ENCODE measurements around the gene SYK.
"Not testable (repeated sequence)": the region's sequence is repeated elsewhere in the genome, so short reads cannot be mapped to it uniquely, and the experiment has no call there.

Gene SYK

DNA sequence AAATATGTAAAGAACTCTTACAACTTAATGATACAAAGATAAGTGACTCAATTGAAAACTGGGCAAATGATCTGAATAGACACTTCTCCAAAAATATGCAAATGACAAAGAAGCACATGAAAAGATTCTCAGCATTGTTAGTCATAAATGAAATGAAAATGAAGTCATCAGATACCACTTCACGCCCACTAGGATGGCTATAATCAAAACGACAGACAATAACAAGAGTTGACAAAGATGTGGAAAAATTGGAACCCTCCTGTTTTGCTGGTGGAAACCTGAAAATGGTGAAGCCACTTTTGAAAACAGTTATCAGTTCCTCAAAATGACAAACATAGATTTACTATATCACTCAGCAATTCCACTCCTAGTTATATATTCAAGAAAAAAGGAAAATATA is 7.9 kb upstream of the SYK start:
- in situ Hi-C loops (cut with HindIII; ENCODE audit: low sequenced_read_pairs): no loop called here

DNA sequence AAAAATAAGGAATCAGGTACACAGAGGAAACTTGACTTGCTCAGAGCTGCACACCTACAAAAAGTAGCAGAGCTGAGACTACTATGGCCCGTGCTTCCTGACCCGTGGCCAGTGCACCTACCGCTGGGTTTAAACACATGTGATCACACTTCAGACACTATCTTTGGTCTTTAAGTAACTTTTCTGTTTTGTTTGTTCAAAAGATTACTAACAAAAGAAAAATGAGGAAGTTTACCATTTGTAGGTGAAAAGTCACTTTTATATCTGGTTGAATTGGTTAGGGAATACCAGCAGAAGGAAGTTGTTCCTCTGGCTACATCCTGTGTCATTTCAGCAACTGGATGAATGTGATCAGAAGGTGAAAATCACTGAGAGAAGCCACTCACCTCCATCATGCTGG is 6.5 kb upstream of the SYK start:
- in situ Hi-C loops (cut with HindIII; ENCODE audit: low sequenced_read_pairs): no loop called here

- in situ Hi-C loops (cut with HindIII; ENCODE audit: low sequenced_read_pairs): no loop called here
Observed at GRCh38 chr9:90795871-90796317, 5.7 kb upstream of the SYK start.

DNA sequence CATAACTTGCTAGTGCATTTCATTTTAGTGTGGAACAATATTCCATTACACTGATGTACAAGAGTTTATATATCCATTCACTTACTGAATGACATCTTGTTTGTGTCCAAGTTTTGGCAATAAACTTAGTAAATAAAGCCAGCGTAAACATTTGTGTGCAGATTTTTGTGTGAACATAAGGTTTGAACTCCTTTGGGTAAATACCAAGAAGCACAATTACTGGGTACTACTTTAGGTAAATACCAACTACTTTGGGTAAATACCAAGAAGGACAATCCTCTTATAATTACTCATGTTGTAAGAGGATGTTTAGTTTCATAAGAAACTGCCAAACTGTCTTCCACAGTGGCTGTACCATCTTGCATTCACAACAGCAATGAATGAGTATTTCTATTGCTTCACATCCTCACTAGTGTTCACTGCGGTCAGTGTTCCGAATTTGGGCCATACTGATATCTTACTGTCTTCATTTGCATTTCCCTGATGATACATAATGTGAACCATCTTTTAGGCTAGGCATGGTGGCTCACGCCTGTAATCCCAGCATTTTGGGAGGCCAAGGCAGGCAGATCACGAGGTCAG is 2.3 kb upstream of the SYK start:
- in situ Hi-C loops (cut with HindIII; ENCODE audit: low sequenced_read_pairs): no loop called here

GRCh38 chr9:90801973-90802322 is 329 bp downstream of the SYK start:
- in situ Hi-C loops (cut with HindIII; ENCODE audit: low sequenced_read_pairs): no loop called here

GRCh38 chr9:90802386-90802985 is 867 bp downstream of the SYK start:
- in situ Hi-C loops (cut with HindIII; ENCODE audit: low sequenced_read_pairs): no loop called here

- in situ Hi-C loops (cut with HindIII; ENCODE audit: low sequenced_read_pairs): no loop called here
Observed at GRCh38 chr9:90803860-90804593, 2.4 kb downstream of the SYK start.

DNA sequence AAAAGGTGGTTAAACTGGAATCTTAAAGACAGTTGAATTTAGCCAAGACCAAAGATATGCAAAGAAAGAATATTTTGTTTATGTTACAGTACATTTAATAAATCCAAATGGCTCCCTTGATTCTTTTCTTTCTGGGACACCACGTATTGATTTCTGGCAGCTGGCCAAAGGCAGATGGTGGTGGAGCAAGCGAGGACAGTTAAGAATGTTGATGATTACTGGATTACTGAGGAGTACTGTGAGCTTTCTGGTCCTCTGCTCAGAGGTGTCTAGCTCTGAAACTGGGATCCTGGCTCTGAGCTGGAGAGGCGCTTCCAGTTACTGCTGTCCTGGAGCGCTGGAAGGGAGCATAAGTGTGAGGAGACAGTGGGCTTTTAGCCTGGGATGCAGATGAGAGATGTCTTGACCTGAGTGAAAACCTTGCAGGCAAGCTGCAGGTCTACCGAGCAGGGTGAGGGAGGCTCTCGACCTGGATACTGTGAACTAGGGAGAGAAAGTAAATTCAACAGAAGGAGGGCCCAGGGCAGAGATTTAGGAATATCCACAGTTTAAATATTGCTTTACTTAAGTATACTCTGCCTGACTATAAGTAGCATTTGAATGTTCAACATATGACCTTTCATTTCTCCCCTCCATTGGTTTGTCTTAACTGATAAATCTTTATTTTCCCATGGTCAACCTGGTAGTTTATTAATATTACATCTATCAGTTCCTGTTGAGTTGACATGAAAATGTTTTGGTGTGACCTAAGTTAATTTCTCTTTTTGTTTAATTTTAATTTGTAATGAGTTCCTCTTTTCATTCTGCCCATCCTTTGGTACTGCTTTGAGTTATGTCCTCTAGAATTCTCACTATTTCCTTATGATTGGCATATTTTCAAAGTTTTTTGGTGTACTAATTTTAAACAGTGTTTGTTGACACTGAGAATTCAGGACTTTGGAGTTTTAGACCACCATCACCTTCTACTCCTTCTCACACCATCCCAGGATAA is 3.7 kb downstream of the SYK start:
- in situ Hi-C loops (cut with HindIII; ENCODE audit: low sequenced_read_pairs): no loop called here

- in situ Hi-C loops (cut with HindIII; ENCODE audit: low sequenced_read_pairs): no loop called here
Observed at GRCh38 chr9:90807006-90807405, 5.4 kb downstream of the SYK start.

DNA sequence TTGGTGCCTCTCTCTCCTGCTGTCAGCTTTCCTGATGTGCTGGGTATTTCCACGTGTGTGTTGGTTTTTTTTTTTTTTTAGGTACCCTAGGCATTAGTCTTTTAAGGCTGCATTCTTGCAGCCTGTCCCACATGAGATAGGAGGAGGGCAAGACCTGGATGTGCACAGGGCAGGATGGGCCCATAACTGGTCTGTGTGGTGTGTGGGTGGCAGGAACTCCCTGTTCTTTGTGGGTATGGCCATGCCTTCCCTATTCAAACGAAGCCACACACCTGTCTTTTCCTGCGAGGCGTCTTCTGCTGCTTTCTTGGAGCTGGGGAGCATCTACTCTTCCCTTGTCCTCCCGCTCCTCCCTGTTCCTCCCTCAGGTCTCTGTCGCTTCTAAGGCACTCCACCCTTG is 6.8 kb downstream of the SYK start:
- in situ Hi-C loops (cut with HindIII; ENCODE audit: low sequenced_read_pairs): no loop called here

GRCh38 chr9:90808890-90809685 is 7.5 kb downstream of the SYK start:
- in situ Hi-C loops (cut with HindIII; ENCODE audit: low sequenced_read_pairs): no loop called here

- in situ Hi-C loops (cut with HindIII; ENCODE audit: low sequenced_read_pairs): no loop called here
Observed at GRCh38 chr9:90810691-90811090, 9.1 kb downstream of the SYK start.

DNA sequence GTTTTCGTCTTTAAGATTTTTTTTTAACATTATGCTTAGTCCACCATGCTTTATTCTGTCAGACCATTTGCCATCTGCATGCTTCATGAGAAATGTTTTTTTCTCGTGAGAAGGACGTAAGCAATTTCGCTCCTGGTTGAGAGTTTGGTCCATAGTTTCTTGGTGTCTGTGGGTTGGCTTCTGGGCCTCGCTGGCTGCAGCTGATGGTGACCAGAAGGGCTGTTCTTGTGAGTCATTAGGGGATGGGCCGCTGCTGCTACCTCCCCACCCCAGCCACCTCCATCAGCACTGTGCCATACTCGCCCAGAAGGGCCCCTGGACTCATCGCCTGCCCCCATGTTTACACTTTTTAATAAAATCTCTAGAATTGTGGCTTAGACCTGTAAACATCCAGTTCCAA is 11.4 kb downstream of the SYK start:
- in situ Hi-C loops (cut with HindIII; ENCODE audit: low sequenced_read_pairs): no loop called here

GRCh38 chr9:90813523-90813922 is 11.9 kb downstream of the SYK start:
- in situ Hi-C loops (cut with HindIII; ENCODE audit: low sequenced_read_pairs): no loop called here

DNA sequence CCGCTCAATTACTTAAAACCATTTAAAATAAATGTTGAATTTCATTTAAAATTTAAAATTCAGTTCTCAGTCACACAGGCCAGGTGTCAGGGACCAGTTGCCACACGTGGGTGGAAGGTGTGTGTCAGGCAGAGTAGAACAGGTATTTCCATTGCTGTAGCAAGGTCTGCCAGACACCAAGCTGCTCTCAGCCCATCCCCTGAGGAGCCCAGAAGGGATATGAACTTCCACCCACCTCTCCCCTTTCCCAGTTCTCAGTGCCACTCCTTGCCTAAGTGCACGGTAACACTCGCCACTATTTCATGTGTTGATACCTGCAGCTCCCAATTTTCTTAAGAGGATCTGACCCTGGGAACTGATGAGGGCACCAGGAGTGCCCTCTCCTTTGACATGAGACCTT is 12.7 kb downstream of the SYK start:
- in situ Hi-C loops (cut with HindIII; ENCODE audit: low sequenced_read_pairs): no loop called here

DNA sequence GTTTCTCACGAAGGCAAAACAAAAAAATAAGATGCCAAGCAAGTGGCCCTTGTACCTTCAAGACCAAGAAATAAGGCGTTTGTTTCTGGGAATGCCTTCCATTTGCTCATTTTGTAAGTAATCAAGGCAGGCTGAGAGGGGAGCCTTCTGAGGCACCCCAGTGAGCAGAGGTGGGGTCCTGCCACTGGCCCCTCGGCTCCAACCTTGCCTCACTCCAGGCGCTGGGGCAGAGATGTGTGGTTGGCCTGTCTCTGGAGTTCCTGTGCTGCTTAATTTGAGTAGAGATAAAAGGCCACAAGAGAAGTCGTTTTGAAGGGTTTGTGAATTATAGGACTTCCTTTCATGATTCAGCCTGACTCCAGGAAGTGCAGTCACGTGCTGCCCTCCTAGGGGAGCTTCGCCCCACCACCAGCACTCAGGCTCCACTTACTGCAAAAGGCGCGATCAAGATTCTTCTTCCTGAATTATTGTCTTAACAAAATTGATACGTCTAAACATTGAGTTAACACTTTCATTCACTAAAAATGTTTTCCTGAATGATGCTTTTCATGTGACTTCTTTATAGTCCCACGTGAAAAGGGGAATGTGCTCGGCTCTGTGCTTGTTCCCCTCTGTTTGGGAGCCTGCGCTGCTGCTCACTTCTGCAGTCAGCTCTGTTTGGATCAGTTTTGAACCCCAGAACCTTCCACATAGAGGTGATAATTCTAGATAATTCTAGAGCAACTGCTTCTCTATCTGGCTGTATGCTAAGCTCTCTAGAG is 13.7 kb downstream of the SYK start:
- in situ Hi-C loops (cut with HindIII; ENCODE audit: low sequenced_read_pairs): no loop called here

DNA sequence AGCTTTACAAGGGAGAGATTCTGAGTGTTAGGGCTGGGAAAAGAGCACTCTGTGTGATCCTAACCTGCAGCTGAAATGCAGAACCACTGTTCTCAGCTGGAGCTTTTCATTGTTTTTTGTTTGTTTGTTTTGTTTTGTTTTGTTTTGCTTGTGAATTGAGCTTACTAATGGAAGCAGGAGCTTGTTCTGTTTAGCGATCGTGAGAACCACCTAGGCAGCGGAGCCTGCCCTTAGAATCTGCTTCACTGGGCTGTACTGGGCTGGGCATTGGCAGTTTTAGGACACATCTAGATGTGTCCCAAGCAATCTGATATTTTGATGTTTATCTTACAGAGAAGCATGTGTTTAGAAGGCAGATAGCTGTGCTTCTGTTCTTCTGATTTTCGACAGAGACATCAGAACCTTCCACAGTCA is 14.3 kb downstream of the SYK start:
- in situ Hi-C loops (cut with HindIII; ENCODE audit: low sequenced_read_pairs): no loop called here

- in situ Hi-C loops (cut with HindIII; ENCODE audit: low sequenced_read_pairs): no loop called here
Observed at GRCh38 chr9:90816690-90817089, 15.1 kb downstream of the SYK start.

DNA sequence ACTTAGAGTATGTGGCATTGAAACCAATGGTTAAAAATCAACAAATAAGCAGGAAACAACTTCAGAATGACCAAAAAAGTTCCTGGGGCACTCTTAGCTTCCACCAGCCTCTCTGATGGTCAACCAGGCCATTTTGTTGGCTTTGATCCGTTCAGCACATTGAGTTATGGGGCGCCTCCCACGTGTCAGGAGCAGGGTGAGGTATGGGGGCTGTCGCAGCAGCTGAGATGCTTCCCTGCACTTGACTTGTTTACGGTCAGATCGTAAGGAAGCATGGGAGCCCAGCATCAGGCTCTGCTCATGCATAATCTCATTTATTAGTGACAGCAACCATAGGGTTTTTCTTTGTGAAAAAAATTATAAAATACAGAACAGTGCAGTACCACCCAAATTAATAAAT is 16.7 kb downstream of the SYK start:
- in situ Hi-C loops (cut with HindIII; ENCODE audit: low sequenced_read_pairs): no loop called here

- in situ Hi-C loops (cut with HindIII; ENCODE audit: low sequenced_read_pairs): not testable (repeated sequence)
Observed at GRCh38 chr9:90820406-90820805, 18.8 kb downstream of the SYK start.
